Lower leg skin (tissue), 3 donors: ENCODE measurements around the gene RPL41.

Source experiments
- CTCF ChIP-seq, 3 donors: fragments of 450-650 bp; IDR thresholded peaks; one replicate each; pipeline ENCODE4 v1.5.1; 2016; ENCODE audit warnings: antibody characterized with exemption in 3 of 3, mild to moderate bottlenecking in 3 of 3, moderate library complexity in 2 of 3
- POLR2A ChIP-seq, 2 donors: fragments of 450-650 bp; IDR thresholded peaks; one replicate each; pipeline ENCODE4 v1.6.1; 2016 to 2017; ENCODE audit warnings: antibody characterized with exemption in 2 of 2, mild to moderate bottlenecking in 1 of 2, moderate library complexity in 1 of 2

GRCh38 chr12:56102683-56103065, 13.8 kb upstream of the RPL41 start:
- TF ChIP-seq CTCF (IDR thresholded peaks at IDR 0.05), result no peak
- TF ChIP-seq POLR2A (IDR thresholded peaks at IDR 0.05), result no peak
